NOMO-1 treated with DMSO at 0.1 percent for 48 hours (cell line): ENCODE measurements around the gene NTM.

Experiments used
- DNase-seq: peaks from one replicate; lab custom pipeline; 2025; ENCODE audit not compliant: unreplicated experiment; lab: John Stamatoyannopoulos, UW

NTM gene

GRCh38 chr11:131372234-131372962, 2.0 kb downstream of the NTM start:
- no peak for DNase-seq

GRCh38 chr11:131373095-131373725, 2.8 kb downstream of the NTM start:
- DNase-seq: no peak

GRCh38 chr11:131373756-131374155, 3.3 kb downstream of the NTM start:
- no peak for DNase-seq

DNA sequence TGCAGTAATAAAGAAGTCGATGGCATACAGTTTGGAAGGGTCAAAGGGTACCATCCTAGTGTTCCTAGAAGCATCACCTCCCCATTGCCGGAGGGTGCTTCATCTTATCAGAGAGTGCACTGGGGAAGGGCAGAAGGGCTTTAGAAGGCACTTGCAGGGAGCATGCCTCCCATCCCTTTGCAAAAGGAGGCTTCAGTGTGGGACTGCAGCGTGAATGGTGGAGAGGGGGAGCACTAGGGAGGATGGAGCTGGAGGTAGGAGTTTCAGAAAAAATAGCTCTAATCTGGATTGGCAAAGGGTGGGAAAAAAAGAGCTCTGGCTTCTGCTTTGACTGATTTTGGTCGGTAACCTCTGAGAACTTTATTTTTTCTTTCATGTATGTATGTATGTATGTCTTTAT, 5.0 kb downstream of the NTM start:
- no peak for DNase-seq

GRCh38 chr11:131375915-131376314, 5.5 kb downstream of the NTM start:
- no peak for DNase-seq

DNA sequence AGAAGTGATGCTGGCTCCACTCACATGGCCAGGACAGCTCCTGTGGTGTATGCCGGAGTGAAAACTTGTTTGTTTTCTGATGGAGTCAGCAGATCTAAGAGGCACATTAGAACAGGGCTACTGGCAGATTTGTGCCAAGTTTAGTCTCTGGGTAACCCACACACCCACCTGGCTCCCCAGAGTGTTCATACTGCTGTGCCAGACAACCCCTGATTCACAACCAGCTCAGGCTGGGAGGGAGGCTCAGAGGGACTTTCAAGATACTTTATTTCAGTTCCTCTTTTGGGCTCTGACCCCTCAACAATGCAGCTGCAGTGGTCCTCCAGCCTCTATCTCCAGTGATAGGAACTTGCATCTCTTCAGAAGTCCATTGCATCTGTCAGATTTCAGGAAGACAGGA, 8.5 kb downstream of the NTM start:
- DNase-seq: peak; percentile 50

- DNase-seq: peak; percentile 11
Measured at GRCh38 chr11:131385763-131386390, 15.5 kb downstream of the NTM start.

- no peak for DNase-seq
Measured at GRCh38 chr11:131386408-131386807, 16.0 kb downstream of the NTM start.

- no peak for DNase-seq
Measured at GRCh38 chr11:131388030-131388429, 17.6 kb downstream of the NTM start.

DNA sequence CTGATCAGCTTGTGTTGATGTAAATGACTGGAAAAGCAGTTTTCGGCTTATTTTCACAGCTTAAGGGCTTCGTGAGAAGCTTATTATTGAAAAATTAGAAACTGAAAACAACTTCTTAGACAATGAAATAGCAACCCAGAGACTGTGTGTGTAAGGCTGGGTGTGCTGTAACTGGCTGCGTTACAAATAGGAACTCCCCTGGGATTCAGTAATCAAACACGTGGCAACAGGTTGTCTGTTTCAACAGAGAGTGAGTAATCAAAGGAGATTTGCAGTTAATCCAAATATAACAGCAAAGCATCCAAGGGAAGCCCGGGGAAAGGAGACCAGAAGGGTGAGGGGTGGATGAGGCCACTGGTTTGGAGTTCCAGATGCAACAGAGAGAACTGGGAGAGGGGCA, 19.2 kb downstream of the NTM start:
- DNase-seq: no peak

DNA sequence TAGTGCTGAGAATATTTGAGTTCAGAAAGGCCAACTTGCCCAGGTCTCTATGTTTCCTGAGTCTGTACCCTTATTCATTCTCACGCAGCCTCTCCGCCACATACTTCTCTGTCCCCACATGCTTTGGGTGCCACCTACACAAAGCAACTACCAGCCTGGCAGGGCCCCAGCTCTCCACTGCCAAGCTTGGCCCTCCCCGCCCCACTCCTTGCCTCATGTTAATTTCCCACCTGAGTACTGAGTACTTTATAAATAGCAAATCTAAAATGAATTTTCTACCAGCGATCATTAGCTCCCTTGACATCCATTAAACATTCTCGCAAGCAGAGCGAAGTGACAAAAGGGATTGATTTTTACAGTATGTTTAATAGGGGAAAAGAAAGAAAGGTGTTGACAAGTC, 20.8 kb downstream of the NTM start:
- no peak for DNase-seq

GRCh38 chr11:131392528-131393255, 22.3 kb downstream of the NTM start:
- peak; percentile 39 for DNase-seq

DNA sequence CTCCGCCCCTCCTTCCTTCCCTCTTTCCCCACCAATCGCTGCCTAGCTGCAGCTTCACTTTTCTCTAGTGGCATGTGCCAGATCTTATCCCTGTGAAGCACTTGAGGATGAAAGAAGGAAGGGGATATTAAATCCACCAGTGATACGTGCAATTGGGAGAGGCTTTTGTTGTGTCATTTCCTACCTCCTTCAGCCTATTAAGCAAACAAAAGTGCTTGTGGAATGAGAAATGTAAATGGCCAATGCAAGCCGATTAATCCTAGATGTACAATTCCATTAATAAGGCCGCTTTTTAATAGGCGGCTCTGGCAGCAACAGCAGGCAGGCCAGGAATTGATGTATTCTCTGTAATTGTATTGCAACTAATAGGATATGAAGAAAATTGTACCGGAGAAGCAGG, 23.3 kb downstream of the NTM start:
- DNase-seq: no peak

DNA sequence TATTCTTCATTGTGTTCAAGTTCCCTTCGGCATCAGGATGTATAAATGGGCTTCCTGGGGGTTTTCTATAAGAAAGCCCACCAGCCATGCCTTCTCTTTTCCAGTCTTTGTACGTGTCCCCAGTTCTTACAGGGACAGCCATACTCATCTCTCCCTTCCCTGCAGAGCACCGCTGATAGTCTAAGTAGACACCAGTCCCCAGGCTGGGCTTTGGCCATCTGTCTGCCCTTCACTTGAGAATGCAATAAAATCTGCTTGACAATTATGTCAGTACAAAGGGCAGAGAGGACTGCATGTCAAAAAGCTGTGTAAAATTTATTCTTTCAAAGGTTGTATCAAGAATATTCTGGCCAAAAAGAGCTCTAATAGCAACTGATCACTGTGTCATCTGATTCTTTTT, 27.3 kb downstream of the NTM start:
- DNase-seq: no peak

- DNase-seq: peak; percentile 79
Measured at GRCh38 chr11:131402040-131402439, 31.6 kb downstream of the NTM start.

DNA sequence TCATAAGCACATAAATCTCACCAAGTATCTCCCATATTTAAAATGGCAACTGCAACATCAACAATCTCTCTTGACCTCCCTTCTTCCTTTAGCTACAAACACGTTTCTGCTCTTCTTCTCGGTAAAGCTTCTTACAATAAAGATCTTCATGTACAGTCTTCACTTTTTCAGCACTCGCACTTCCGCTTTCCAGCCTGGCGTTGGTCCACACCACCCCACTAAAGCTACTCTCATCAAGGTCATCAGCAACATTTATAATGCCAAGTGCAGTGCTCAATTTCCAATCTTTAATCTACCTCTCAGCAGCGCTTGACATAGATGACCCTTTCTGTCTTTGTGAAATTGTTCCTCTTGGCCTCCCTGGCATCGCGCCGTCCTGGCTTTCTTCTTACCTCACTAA, 33.6 kb downstream of the NTM start:
- DNase-seq: peak; percentile 75

- DNase-seq: peak; percentile 88
Measured at GRCh38 chr11:131408025-131408640, 37.7 kb downstream of the NTM start.

DNA sequence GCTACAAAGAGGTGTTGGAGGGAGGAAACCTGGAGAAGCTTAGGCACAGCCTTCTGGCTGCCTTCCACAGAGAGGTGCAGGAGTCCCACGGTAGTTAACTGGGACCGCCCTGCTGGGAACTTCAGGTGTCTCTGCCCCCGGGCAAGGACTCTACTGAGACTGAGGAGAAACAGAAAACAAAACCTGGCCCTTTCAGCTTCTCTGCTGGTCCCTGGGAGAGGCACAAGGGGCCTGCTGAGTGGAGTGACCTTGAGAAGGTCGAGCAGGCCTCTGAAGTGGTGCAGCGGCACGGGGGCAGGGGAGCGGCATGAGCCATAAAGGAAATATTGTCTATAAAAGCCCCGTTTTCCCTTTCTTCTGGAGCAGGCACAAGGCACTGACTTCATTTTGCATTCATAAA, 38.9 kb downstream of the NTM start:
- DNase-seq: no peak

DNA sequence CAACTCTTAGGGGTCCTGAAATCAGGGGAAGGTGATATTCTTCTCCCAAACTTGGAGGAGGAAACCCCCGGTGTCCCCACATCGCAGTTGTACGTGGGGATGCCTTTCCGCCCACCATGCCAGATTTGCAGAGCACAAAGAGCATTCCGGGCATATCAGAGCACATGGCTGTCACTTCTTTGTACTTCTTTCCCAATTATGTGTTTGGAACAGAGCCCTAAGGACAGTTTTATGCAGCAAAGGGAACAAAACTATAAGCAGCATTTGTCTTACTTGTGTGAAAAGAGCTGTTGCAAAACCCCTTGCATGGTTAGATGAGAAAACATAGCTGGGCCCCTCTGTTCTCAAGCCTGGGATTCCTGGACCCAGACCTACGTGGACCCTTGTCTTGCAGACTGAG, 41.2 kb downstream of the NTM start:
- no peak for DNase-seq

- no peak for DNase-seq
Measured at GRCh38 chr11:131412061-131412460, 41.6 kb downstream of the NTM start.

GRCh38 chr11:131413217-131413616, 42.8 kb downstream of the NTM start:
- no peak for DNase-seq
